ENCODE results near the gene DCK. TPM values are rescaled to one million over a fixed set of nuclear protein-coding genes. Genes with fewer than 3 reads are reported as not detected.
"Not testable (repeated sequence)": the region's sequence is repeated elsewhere in the genome, so short reads cannot be mapped to it uniquely, and the experiment has no call there.

Gene DCK
- total and polyA plus RNA-seq, 2 experiments from 2014 or later: 11.9 to 19.7 TPM

- no peak overlapping the region for H2AFZ ChIP-seq
- H3K4me2 ChIP-seq: peak overlapping the region; percentile 21
- 79% methylated on average over 4 of the region's 4 CpGs for WGBS (ENCODE audit: low lambda C conversion rate, missing lambda C conversion rate)
- H3K27ac ChIP-seq: no peak overlapping the region
- no peak for DNase-seq (ENCODE audit: low spot score)
- peaks cover 62% of the 10 kb centered on the region for H3K79me2 ChIP-seq
- no peaks in the 10 kb centered on the region for H3K9me2 ChIP-seq (replicated peaks; ENCODE audit: insufficient read depth)
- no peak overlapping the region for H3K4me3 ChIP-seq
- H3K9me3 ChIP-seq (ENCODE audit: low read depth): no peaks in the 10 kb centered on the region
- no peaks in the 10 kb centered on the region for H3K27me3 ChIP-seq
- H3K4me1 ChIP-seq (ENCODE audit: insufficient read depth): no peaks in the 10 kb centered on the region
- no peaks in the 10 kb centered on the region for H3K36me3 ChIP-seq (replicated peaks; ENCODE audit: insufficient read depth, low read depth)
- TF ChIP-seq CTCF (IDR thresholded peaks at IDR 0.05; ENCODE audit: poor library complexity): no peak
- TF ChIP-seq EZH2phosphoT487 (IDR thresholded peaks at IDR 0.05; ENCODE audit: low read depth, severe bottlenecking, unreplicated experiment): no peak
- TF ChIP-seq EZH2 (IDR thresholded peaks at IDR 0.05; ENCODE audit: borderline replicate concordance): no peak
- no peaks in the 10 kb centered on the region for H4K20me1 ChIP-seq (ENCODE audit: insufficient read depth, poor library complexity, severe bottlenecking)
These were observed 2.5 kb downstream of the DCK start for GRCh38 chr4:70996018-70996360.

- no peak for DNase-seq (ENCODE audit: low spot score)
- H3K4me2 ChIP-seq: no peak overlapping the region
- H4K20me1 ChIP-seq (ENCODE audit: insufficient read depth, poor library complexity, severe bottlenecking): no peaks in the 10 kb centered on the region
- H3K27me3 ChIP-seq: no peaks in the 10 kb centered on the region
- H3K9me2 ChIP-seq (replicated peaks; ENCODE audit: insufficient read depth): no peaks in the 10 kb centered on the region
- TF ChIP-seq CTCF (IDR thresholded peaks at IDR 0.05; ENCODE audit: poor library complexity) (no peak), EZH2 (IDR thresholded peaks at IDR 0.05; ENCODE audit: borderline replicate concordance) (no peak), EZH2phosphoT487 (IDR thresholded peaks at IDR 0.05; ENCODE audit: low read depth, severe bottlenecking, unreplicated experiment) (no peak)
- H3K27ac ChIP-seq: no peak overlapping the region
- WGBS (ENCODE audit: low lambda C conversion rate, missing lambda C conversion rate): 100% methylated on average over 1 of the region's 1 CpG
- H3K36me3 ChIP-seq (replicated peaks; ENCODE audit: insufficient read depth, low read depth): no peaks in the 10 kb centered on the region
- no peaks in the 10 kb centered on the region for H3K4me1 ChIP-seq (ENCODE audit: insufficient read depth)
- H3K4me3 ChIP-seq: no peak overlapping the region
- no peaks in the 10 kb centered on the region for H3K9me3 ChIP-seq (ENCODE audit: low read depth)
- no peak overlapping the region for H2AFZ ChIP-seq
- H3K79me2 ChIP-seq: peaks cover 68% of the 10 kb centered on the region
These were observed 3.6 kb downstream of the DCK start for GRCh38 chr4:70997036-70997435.

- Histone ChIP-seq H3K9me2 (replicated peaks; ENCODE audit: insufficient read depth) (no peaks in the 10 kb centered on the region), H3K4me2 (no peak overlapping the region), H3K36me3 (replicated peaks; ENCODE audit: insufficient read depth, low read depth) (no peaks in the 10 kb centered on the region), H3K27me3 (no peaks in the 10 kb centered on the region), H3K4me3 (no peak overlapping the region), H3K9me3 (ENCODE audit: low read depth) (no peaks in the 10 kb centered on the region), H3K79me2 (peaks cover 71% of the 10 kb centered on the region), H4K20me1 (ENCODE audit: insufficient read depth, poor library complexity, severe bottlenecking) (no peaks in the 10 kb centered on the region), H3K4me1 (ENCODE audit: insufficient read depth) (no peaks in the 10 kb centered on the region), H2AFZ (no peak overlapping the region), H3K27ac (no peak overlapping the region)
- no peak for DNase-seq (ENCODE audit: low spot score)
- TF ChIP-seq CTCF (IDR thresholded peaks at IDR 0.05; ENCODE audit: poor library complexity) (no peak), EZH2 (IDR thresholded peaks at IDR 0.05; ENCODE audit: borderline replicate concordance) (no peak), EZH2phosphoT487 (IDR thresholded peaks at IDR 0.05; ENCODE audit: low read depth, severe bottlenecking, unreplicated experiment) (no peak)
- 92% methylated on average over 2 of the region's 2 CpGs for WGBS (ENCODE audit: low lambda C conversion rate, missing lambda C conversion rate)
These were observed 4.1 kb downstream of the DCK start for GRCh38 chr4:70997546-70997945.

GRCh38 chr4:70999639-71000038 lies 6.2 kb downstream of the DCK start:
- not testable (repeated sequence) for H2AFZ ChIP-seq; H3K9me2 ChIP-seq (replicated peaks; ENCODE audit: insufficient read depth); H3K4me1 ChIP-seq (ENCODE audit: insufficient read depth); DNase-seq (ENCODE audit: low spot score); H3K4me3 ChIP-seq; H3K27ac ChIP-seq; H3K27me3 ChIP-seq; H3K4me2 ChIP-seq; H3K36me3 ChIP-seq (replicated peaks; ENCODE audit: insufficient read depth, low read depth); H4K20me1 ChIP-seq (ENCODE audit: insufficient read depth, poor library complexity, severe bottlenecking); H3K9me3 ChIP-seq (ENCODE audit: low read depth)
- peaks cover 71% of the 10 kb centered on the region for H3K79me2 ChIP-seq

GRCh38 chr4:71001363-71001762 lies 7.9 kb downstream of the DCK start:
- H3K79me2 ChIP-seq: peaks cover 54% of the 10 kb centered on the region
- not testable (repeated sequence) for H2AFZ ChIP-seq; DNase-seq (ENCODE audit: low spot score); H3K9me3 ChIP-seq (ENCODE audit: low read depth); H4K20me1 ChIP-seq (ENCODE audit: insufficient read depth, poor library complexity, severe bottlenecking); H3K36me3 ChIP-seq (replicated peaks; ENCODE audit: insufficient read depth, low read depth); H3K4me3 ChIP-seq; H3K4me2 ChIP-seq; H3K27ac ChIP-seq; H3K4me1 ChIP-seq (ENCODE audit: insufficient read depth); H3K9me2 ChIP-seq (replicated peaks; ENCODE audit: insufficient read depth); H3K27me3 ChIP-seq
- WGBS (ENCODE audit: low lambda C conversion rate, missing lambda C conversion rate): 98% methylated on average over 4 of the region's 4 CpGs
